Hepatocyte (in vitro differentiated cells): ENCODE data around the gene AGXT. TPM values are rescaled to one million over a fixed set of nuclear protein-coding genes. Genes with fewer than 3 reads are reported as not detected.
A peak's percentile ranks its signal among the peaks of the same experiment; 100 is the strongest.

Experiments
- DNase-seq: peaks from one replicate; pipeline ENCODE4 v3.0.0-alpha.2; 2016; ENCODE audit warnings: low spot score
- H2AFZ ChIP-seq: fragments of 200-600 bp; sonication (generic); 2 replicates; pipeline ENCODE4 v1.6.0; 2016; ENCODE audit warnings: antibody characterized with exemption, mild to moderate bottlenecking
- H3K27ac ChIP-seq: fragments of 200-600 bp; sonication (generic); 2 replicates; pipeline ENCODE4 v1.5.1; 2016; ENCODE audit warnings: mild to moderate bottlenecking
- H3K27me3 ChIP-seq: fragments of 200-600 bp; sonication (generic); 2 replicates; pipeline ENCODE4 v1.6.1; 2016
- H3K36me3 ChIP-seq: fragments of 200-600 bp; sonication (generic); replicated peaks from 2 replicates; pipeline ENCODE4 v1.5.1; 2016; ENCODE audit warnings: low read depth; ENCODE audit not compliant: insufficient read depth
- H3K4me1 ChIP-seq: fragments of 200-600 bp; sonication (generic); 2 replicates; pipeline ENCODE4 v1.5.1; 2016; ENCODE audit warnings: mild to moderate bottlenecking, moderate library complexity; ENCODE audit not compliant: insufficient read depth
- H3K4me2 ChIP-seq: fragments of 200-600 bp; sonication (generic); 2 replicates; pipeline ENCODE4 v1.6.0; 2016
- H3K4me3 ChIP-seq: fragments of 200-600 bp; sonication (generic); 2 replicates; pipeline ENCODE4 v1.5.1; 2016; ENCODE audit warnings: mild to moderate bottlenecking
- H3K79me2 ChIP-seq: fragments of 200-600 bp; sonication (generic); 2 replicates; pipeline ENCODE4 v1.6.0; 2017; ENCODE audit warnings: mild to moderate bottlenecking
- H3K9me2 ChIP-seq: fragments of 200-600 bp; sonication (generic); replicated peaks from 2 replicates; pipeline ENCODE4 v1.6.0; 2017; ENCODE audit warnings: mild to moderate bottlenecking; ENCODE audit not compliant: insufficient read depth
- H3K9me3 ChIP-seq: fragments of 200-600 bp; sonication (generic); 2 replicates; pipeline ENCODE4 v1.5.1; 2016; ENCODE audit warnings: low read depth, mild to moderate bottlenecking
- H4K20me1 ChIP-seq: fragments of 200-600 bp; sonication (generic); 2 replicates; pipeline ENCODE4 v1.6.0; 2016; ENCODE audit warnings: mild to moderate bottlenecking; ENCODE audit not compliant: insufficient read depth, poor library complexity, severe bottlenecking
- EZH2 ChIP-seq: fragments of 200-600 bp; sonication (generic); IDR thresholded peaks from 2 replicates; pipeline ENCODE4 v1.6.1; 2016; ENCODE audit warnings: antibody characterized with exemption, mild to moderate bottlenecking, borderline replicate concordance
- EZH2phosphoT487 ChIP-seq: fragments of 200-600 bp; sonication (generic); IDR thresholded peaks from one replicate; pipeline ENCODE4 v1.6.1; 2018; ENCODE audit warnings: antibody characterized with exemption, mild to moderate bottlenecking, low read depth, moderate library complexity; ENCODE audit not compliant: unreplicated experiment, severe bottlenecking
- WGBS: methylation state at CpG from one replicate; pipeline ENCODE4 v1.1.6; 2016; ENCODE audit warnings: low lambda C conversion rate; ENCODE audit errors: missing lambda C conversion rate; 5-methylcytosine and 5-hydroxymethylcytosine counted together
- polyA plus RNA-seq: library from polyadenylated mRNA; unstranded; fragments of >200 nt; fragmentation: Nextera tagmentation; extraction: Ambion mirVana; gene quantifications from 2 replicates; pipeline ENCODE4 v1.2.1, GENCODE V29; 2016
- total RNA-seq: library from RNA; depleted of rRNA; stranded (reverse); fragments of >200 nt; gene quantifications from 2 replicates; pipeline ENCODE4 v1.2.3, GENCODE V29; 2014
- TF ChIP-seq, protein P1 (sequence below): fragments of 200-600 bp; sonication (generic); IDR thresholded peaks from 2 replicates; pipeline ENCODE4 v1.5.1; 2016; ENCODE audit warnings: antibody characterized with exemption, mild to moderate bottlenecking; ENCODE audit not compliant: poor library complexity

AGXT gene
- total and polyA plus RNA-seq, 2 experiments from 2014 or later = 90.8 to 169 TPM

DNA sequence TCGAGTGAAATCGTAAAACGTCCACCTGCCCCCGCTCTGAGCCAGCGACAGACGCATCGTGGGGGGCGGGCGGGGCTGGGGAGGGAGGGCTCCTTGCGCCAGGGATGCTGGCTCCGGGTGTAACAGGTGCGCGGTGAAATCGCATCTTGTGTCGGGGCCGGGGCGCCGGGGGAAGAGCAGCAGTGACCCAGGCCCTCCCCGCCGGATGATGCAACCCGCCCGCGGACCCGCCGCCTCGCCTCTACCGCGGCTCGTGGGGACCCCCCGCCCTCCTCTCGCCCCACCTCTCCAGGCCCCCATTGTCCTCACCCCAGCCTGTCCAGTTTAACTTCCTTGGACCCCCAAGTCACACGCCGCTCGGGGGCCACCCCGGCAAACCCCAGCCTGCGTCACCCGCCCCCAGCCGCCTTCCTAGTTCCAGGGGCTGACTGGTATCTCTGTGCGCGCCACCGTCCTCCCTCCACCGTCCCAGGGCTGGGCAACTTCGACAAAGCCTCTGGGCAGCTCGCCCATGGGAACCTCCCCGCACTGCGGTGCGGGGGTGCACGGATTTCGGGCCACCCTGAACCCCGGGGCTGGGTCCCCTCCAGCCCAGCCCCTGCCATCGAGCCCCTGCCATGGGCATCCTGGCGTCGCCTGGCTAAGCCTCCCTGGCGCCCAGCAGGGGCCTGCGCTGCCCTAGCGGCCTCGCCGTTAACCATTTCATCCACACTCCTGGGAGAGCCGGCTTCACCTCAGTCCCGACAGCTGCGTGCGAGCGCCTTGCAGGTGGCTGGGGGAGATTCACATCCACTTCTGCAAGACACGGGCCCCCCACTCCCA is 47.8 kb upstream of the AGXT start:
- peak overlapping the region; percentile 49 for H2AFZ ChIP-seq
- peaks cover 4% of the 10 kb centered on the region for H3K4me1 ChIP-seq
- DNase-seq = peak; percentile 47
- H3K9me2 ChIP-seq = no peaks in the 10 kb centered on the region
- WGBS = under 1% methylated on average over 17 of the region's 64 CpGs
- no peaks in the 10 kb centered on the region for H3K36me3 ChIP-seq
- no peaks in the 10 kb centered on the region for H3K9me3 ChIP-seq
- TF ChIP-seq EZH2phosphoT487 (peak; percentile 19), EZH2 (no peak)
- TF ChIP-seq, protein P1, sequence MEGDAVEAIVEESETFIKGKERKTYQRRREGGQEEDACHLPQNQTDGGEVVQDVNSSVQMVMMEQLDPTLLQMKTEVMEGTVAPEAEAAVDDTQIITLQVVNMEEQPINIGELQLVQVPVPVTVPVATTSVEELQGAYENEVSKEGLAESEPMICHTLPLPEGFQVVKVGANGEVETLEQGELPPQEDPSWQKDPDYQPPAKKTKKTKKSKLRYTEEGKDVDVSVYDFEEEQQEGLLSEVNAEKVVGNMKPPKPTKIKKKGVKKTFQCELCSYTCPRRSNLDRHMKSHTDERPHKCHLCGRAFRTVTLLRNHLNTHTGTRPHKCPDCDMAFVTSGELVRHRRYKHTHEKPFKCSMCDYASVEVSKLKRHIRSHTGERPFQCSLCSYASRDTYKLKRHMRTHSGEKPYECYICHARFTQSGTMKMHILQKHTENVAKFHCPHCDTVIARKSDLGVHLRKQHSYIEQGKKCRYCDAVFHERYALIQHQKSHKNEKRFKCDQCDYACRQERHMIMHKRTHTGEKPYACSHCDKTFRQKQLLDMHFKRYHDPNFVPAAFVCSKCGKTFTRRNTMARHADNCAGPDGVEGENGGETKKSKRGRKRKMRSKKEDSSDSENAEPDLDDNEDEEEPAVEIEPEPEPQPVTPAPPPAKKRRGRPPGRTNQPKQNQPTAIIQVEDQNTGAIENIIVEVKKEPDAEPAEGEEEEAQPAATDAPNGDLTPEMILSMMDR = no peak
- H3K79me2 ChIP-seq = no peaks in the 10 kb centered on the region
- no peaks in the 10 kb centered on the region for H4K20me1 ChIP-seq
- peaks cover 75% of the 10 kb centered on the region for H3K27me3 ChIP-seq
- peak overlapping the region; percentile 90 for H3K4me2 ChIP-seq
- peak overlapping the region; percentile 13 for H3K4me3 ChIP-seq
- peak overlapping the region; percentile 55 for H3K27ac ChIP-seq

DNA sequence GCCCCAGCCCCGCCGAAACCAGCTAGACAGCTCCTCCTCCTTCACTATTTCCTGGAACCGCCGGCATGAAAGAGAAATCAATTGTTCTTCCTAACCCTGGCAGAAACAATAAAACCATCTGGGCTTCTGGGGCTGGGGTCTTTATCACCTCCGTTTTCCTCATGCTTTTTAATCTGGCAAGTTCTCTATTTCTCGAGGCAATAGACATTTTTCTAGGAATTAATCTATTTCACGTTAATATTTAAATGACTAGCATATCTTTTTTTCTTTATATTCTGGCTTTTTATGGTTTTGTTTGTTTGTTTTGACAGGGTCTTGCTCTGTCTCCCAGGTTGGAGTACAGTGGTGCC is 47.2 kb upstream of the AGXT start:
- H3K79me2 ChIP-seq = no peaks in the 10 kb centered on the region
- peak; percentile 0 for TF ChIP-seq EZH2phosphoT487
- TF ChIP-seq, protein P1 = no peak
- no peak for TF ChIP-seq EZH2
- peaks cover 75% of the 10 kb centered on the region for H3K27me3 ChIP-seq
- no peak overlapping the region for H2AFZ ChIP-seq
- peaks cover 4% of the 10 kb centered on the region for H3K4me1 ChIP-seq
- H3K9me2 ChIP-seq = no peaks in the 10 kb centered on the region
- WGBS = 8% methylated on average over 7 of the region's 7 CpGs
- DNase-seq = no peak
- H3K36me3 ChIP-seq = no peaks in the 10 kb centered on the region
- peak overlapping the region; percentile 90 for H3K4me2 ChIP-seq
- H3K4me3 ChIP-seq = no peak overlapping the region
- H4K20me1 ChIP-seq = no peaks in the 10 kb centered on the region
- no peaks in the 10 kb centered on the region for H3K9me3 ChIP-seq
- peak overlapping the region; percentile 55 for H3K27ac ChIP-seq

DNA sequence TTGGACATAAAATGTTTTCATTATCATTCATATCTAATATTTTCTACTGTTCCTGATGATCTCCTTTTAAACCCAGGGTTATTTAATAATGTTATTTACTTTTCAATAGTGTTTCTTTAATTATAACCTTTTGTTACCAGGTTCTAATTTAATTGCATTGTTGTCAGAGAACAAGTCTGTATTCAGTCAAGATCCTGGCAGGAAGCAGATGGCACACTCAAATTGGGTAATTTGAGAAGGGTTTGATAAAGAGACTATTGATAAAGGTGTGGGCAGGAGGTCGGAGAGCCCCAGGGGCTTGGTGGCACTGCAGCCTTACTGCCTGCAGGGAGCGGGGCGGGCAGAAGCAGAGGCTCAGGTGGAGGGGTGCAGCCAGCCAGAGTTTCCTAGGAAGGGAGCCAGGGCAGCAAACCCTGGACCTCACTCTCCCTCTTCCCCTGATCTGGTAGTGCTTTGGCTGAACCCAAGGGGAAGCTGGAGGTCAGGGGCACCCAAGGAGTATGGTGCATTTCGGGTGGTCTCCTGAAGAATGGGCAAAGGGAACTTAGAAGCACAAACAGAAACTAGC is 46.3 kb upstream of the AGXT start:
- Histone ChIP-seq H3K4me3 (no peak overlapping the region), H3K4me2 (no peak overlapping the region), H4K20me1 (no peaks in the 10 kb centered on the region), H3K27me3 (peaks cover 83% of the 10 kb centered on the region), H3K9me3 (no peaks in the 10 kb centered on the region), H3K27ac (no peak overlapping the region), H3K4me1 (peaks cover 4% of the 10 kb centered on the region), H3K36me3 (no peaks in the 10 kb centered on the region), H2AFZ (no peak overlapping the region), H3K79me2 (no peaks in the 10 kb centered on the region), H3K9me2 (no peaks in the 10 kb centered on the region)
- TF ChIP-seq, protein P1 = no peak
- TF ChIP-seq EZH2 = no peak
- TF ChIP-seq EZH2phosphoT487 = no peak
- no peak for DNase-seq
- 79% methylated on average over 4 of the region's 4 CpGs for WGBS
